Measurements from ENCODE around the gene PKHD1.

DNA sequence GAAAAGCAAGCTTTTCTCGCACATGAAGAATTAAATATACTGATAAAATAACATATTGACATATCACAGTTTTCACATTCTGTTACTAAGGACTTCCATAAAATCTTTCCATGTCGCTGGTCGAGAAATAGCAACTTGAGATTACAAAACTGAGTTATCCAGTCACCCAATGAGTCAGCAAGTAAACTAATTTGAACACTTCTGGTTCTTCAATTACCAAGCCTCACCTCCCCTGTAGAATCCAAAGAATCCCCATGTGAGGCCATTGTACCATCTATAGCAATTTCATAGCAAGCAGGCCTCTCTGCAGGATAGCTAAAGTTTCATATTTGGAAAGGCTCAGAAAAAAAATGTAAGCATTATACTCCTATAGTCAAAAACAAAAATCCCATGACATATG, 87.3 kb downstream of the PKHD1 start:
- no peak for TF ChIP-seq ZNF3 (CRISPR knock-in tag; IDR thresholded peaks at IDR 0.05)
- TF ChIP-seq ARHGAP35 (CRISPR knock-in tag; IDR thresholded peaks at IDR 0.05; ENCODE audit: borderline replicate concordance), result no peak
- TF ChIP-seq, protein P1, sequence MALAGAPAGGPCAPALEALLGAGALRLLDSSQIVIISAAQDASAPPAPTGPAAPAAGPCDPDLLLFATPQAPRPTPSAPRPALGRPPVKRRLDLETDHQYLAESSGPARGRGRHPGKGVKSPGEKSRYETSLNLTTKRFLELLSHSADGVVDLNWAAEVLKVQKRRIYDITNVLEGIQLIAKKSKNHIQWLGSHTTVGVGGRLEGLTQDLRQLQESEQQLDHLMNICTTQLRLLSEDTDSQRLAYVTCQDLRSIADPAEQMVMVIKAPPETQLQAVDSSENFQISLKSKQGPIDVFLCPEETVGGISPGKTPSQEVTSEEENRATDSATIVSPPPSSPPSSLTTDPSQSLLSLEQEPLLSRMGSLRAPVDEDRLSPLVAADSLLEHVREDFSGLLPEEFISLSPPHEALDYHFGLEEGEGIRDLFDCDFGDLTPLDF (CRISPR knock-in tag; IDR thresholded peaks at IDR 0.05), result no peak
- no peak for TF ChIP-seq POLR2A (IDR thresholded peaks at IDR 0.05; ENCODE audit: insufficient read depth in 1 of 2, low read depth in 2 of 2, low read length in 2 of 2)
- no peak for TF ChIP-seq RAD21 (CRISPR knock-in tag; IDR thresholded peaks at IDR 0.05)
- no peak for TF ChIP-seq AHDC1 (CRISPR knock-in tag; IDR thresholded peaks at IDR 0.05; ENCODE audit: borderline replicate concordance)
- TF ChIP-seq GATAD1 (CRISPR knock-in tag; IDR thresholded peaks at IDR 0.05), result no peak
- TF ChIP-seq KAT7 (CRISPR knock-in tag; IDR thresholded peaks at IDR 0.05; ENCODE audit: borderline replicate concordance), result no peak
- no peak for TF ChIP-seq ZNF496 (CRISPR knock-in tag; IDR thresholded peaks at IDR 0.05; ENCODE audit: insufficient replicate concordance)
- TF ChIP-seq MXI1 (IDR thresholded peaks at IDR 0.05; ENCODE audit: borderline replicate concordance, low read depth, low read length), result no peak
- no peak for TF ChIP-seq MZF1 (CRISPR knock-in tag; IDR thresholded peaks at IDR 0.05; ENCODE audit: borderline replicate concordance)
- TF ChIP-seq HOXD1 (CRISPR knock-in tag; IDR thresholded peaks at IDR 0.05), result no peak
- no peak for TF ChIP-seq ZNF510 (CRISPR knock-in tag; IDR thresholded peaks at IDR 0.05; ENCODE audit: low read depth)

Measured in HepG2 (cell line).